HL-60 (cell line): ENCODE measurements around the gene UBE2D4.

ENCODE experiments used
- CTCF ChIP-seq: IDR thresholded peaks from one replicate; pipeline ENCODE4 v1.5.1; 2011; ENCODE audit warnings: low read length, control low read depth, inconsistent platforms; ENCODE audit not compliant: insufficient read depth
- GABPA ChIP-seq: IDR thresholded peaks from 2 replicates; pipeline ENCODE4 v1.6.1; 2012; ENCODE audit warnings: low read depth
- POLR2AphosphoS5 ChIP-seq: IDR thresholded peaks from 2 replicates; pipeline ENCODE4 v1.6.1; 2012; ENCODE audit warnings: low read depth
- REST ChIP-seq: IDR thresholded peaks from 2 replicates; pipeline ENCODE4 v1.6.1; 2012; ENCODE audit warnings: low read depth; ENCODE audit not compliant: insufficient replicate concordance

- TF ChIP-seq CTCF (no peak), REST (no peak), POLR2AphosphoS5 (no peak), GABPA (no peak)
Observed at GRCh38 chr7:43876976-43877745, 49.1 kb upstream of the UBE2D4 start.
